ENCODE measurements around the gene ACBD4. TPM values are rescaled to one million over a fixed set of nuclear protein-coding genes. Genes with fewer than 3 reads are reported as not detected.

Gene ACBD4
- polyA plus RNA-seq, 1 of the 3 experiments (the other 2 are of a cell fraction), result 15.8 TPM

DNA sequence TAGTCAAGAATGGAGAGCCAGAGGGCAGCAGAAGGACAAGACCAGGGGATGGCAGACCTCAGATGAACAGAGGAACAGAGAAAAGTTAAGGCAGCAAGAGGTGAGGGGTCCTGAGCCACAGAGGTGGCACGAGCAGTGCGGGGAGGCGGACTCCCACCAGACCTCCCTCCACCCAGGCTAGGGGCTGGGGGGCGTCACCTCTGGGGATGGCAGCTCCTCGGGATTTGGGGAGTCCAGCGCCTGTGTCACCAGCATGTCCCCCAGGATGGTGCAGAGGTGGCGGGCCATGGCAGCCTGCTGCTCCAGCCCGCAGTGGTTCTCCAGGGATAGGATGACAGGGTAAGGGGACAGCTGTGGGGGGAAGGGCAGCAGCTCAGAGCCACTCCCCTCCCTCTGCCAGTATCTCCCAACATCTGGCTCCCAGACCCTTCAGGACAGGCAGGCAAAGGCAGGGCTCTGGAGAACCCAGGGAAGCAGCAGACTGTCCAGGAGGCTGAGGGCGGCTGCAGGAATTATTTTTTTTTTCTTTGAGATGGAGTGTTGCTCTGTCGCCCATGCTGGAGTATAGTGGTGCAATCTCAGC is 19.0 kb upstream of the ACBD4 start:
- Histone ChIP-seq H3K9ac (no peak overlapping the region), H3K36me3 (replicated peaks in 1 of 2; ENCODE audit: control insufficient read depth in 1 of 2, insufficient read depth in 2 of 2, low read length in 1 of 2) (peaks cover 5 to 23% of the 10 kb centered on the region in 2 experiments), H3K4me3 (ENCODE audit: low read depth in 2 of 2, low read length in 1 of 2) (no peak overlapping the region), H3K4me1 (ENCODE audit: control insufficient read depth in 1 of 2, insufficient read depth in 2 of 2, low read depth in 1 of 2, low read length in 1 of 2) (peaks cover 0 to 28% of the 10 kb centered on the region in 2 experiments; a peak in 1 of 4 replicates), H2AFZ (ENCODE audit: low read depth) (no peak overlapping the region), H3K9me3 (no peaks in the 10 kb centered on the region), H3K4me2 (no peak overlapping the region; the same call in 1 of the 2 replicates), H4K20me1 (ENCODE audit: insufficient read depth) (no peaks in the 10 kb centered on the region), H3F3A (replicated peaks; ENCODE audit: insufficient read depth) (peaks cover under 1% of the 10 kb centered on the region), H3K79me2 (ENCODE audit: insufficient read depth) (peaks cover 2% of the 10 kb centered on the region; the same call in 1 of the 2 replicates), H3K27ac (ENCODE audit: low read depth in 2 of 2, low read length in 1 of 2) (no peak overlapping the region; a peak in 1 of 4 replicates), H3K9me2 (no peaks in the 10 kb centered on the region), H3K27me3 (ENCODE audit: insufficient read depth) (no peaks in the 10 kb centered on the region)
- CTCF ChIA-PET, result interaction anchor here (0.7 to 9.1 kb wide), 7 partner anchors 15 to 102 kb away, joined by 3 to 169 read pairs (median 5); partner anchors contain the start of genes ACBD4 and PLCD3
- TF ChIP-seq TCF12 (IDR thresholded peaks at IDR 0.05) (peak; percentile 28; the same call in 1 of the 2 replicates), GATA2 (CRISPR knock-in tag; IDR thresholded peaks at IDR 0.05) (peak; percentile 60; the same call in 1 of the 2 replicates), RCOR1 (IDR thresholded peaks at IDR 0.05; ENCODE audit: low read length) (peak; percentile 63; the same call in 1 of the 2 replicates), CHD2 (IDR thresholded peaks at IDR 0.05; ENCODE audit: low read length, partially characterized antibody) (peak; percentile 92), NFIC (IDR thresholded peaks at IDR 0.05; ENCODE audit: borderline replicate concordance) (no peak)
- WGBS (ENCODE audit: low lambda C conversion rate), result 90% methylated on average over 5 of the region's 10 CpGs
- POLR2A ChIA-PET, result interaction anchor here (1.0 kb wide), 1 partner anchor 10 kb away, joined by 5 read pairs; no protein-coding TSS in a partner anchor
- DNase-seq, result peak; percentile 92

- no peak for DNase-seq
- no peak overlapping the region for H3K27ac ChIP-seq (ENCODE audit: low read depth in 2 of 2, low read length in 1 of 2)
Observed at GRCh38 chr17:45117334-45117733, 18.2 kb upstream of the ACBD4 start.

More at GRCh38 chr17:45117334-45117733, 18.2 kb upstream of the ACBD4 start:
- WGBS (ENCODE audit: low lambda C conversion rate), result 89% methylated on average over 4 of the region's 4 CpGs
- Histone ChIP-seq H3K9me3 (no peaks in the 10 kb centered on the region), H3K36me3 (replicated peaks in 1 of 2; ENCODE audit: control insufficient read depth in 1 of 2, insufficient read depth in 2 of 2, low read length in 1 of 2) (peaks cover 5 to 20% of the 10 kb centered on the region in 2 experiments), H3K4me1 (ENCODE audit: control insufficient read depth in 1 of 2, insufficient read depth in 2 of 2, low read depth in 1 of 2, low read length in 1 of 2) (peaks cover 0 to 28% of the 10 kb centered on the region in 2 experiments; a peak in 1 of 4 replicates), H4K20me1 (ENCODE audit: insufficient read depth) (no peaks in the 10 kb centered on the region), H3K9me2 (no peaks in the 10 kb centered on the region), H3K4me2 (no peak overlapping the region), H2AFZ (ENCODE audit: low read depth) (no peak overlapping the region), H3K27me3 (ENCODE audit: insufficient read depth) (no peaks in the 10 kb centered on the region), H3K4me3 (ENCODE audit: low read depth in 2 of 2, low read length in 1 of 2) (no peak overlapping the region), H3K9ac (no peak overlapping the region), H3K79me2 (ENCODE audit: insufficient read depth) (peaks cover 11% of the 10 kb centered on the region), H3F3A (replicated peaks; ENCODE audit: insufficient read depth) (no peaks in the 10 kb centered on the region)
- TF ChIP-seq SIN3A (IDR thresholded peaks at IDR 0.05; ENCODE audit: borderline replicate concordance, low read depth, low read length) (no peak), POLR2AphosphoS5 (IDR thresholded peaks at IDR 0.05; ENCODE audit: low read depth, low read length) (no peak), FOSL2 (IDR thresholded peaks at IDR 0.05; ENCODE audit: borderline replicate concordance, low read depth) (no peak), RFX5 (IDR thresholded peaks at IDR 0.05; ENCODE audit: low read length) (no peak), TCF12 (IDR thresholded peaks at IDR 0.05) (no peak), MEF2A (IDR thresholded peaks at IDR 0.05; ENCODE audit: borderline replicate concordance, low read depth) (no peak), SMC3 (IDR thresholded peaks at IDR 0.05; ENCODE audit: low read depth, low read length) (no peak), TEAD4 (IDR thresholded peaks at IDR 0.05; ENCODE audit: borderline replicate concordance, insufficient read depth) (no peak)
- TF ChIP-seq, protein P1, sequence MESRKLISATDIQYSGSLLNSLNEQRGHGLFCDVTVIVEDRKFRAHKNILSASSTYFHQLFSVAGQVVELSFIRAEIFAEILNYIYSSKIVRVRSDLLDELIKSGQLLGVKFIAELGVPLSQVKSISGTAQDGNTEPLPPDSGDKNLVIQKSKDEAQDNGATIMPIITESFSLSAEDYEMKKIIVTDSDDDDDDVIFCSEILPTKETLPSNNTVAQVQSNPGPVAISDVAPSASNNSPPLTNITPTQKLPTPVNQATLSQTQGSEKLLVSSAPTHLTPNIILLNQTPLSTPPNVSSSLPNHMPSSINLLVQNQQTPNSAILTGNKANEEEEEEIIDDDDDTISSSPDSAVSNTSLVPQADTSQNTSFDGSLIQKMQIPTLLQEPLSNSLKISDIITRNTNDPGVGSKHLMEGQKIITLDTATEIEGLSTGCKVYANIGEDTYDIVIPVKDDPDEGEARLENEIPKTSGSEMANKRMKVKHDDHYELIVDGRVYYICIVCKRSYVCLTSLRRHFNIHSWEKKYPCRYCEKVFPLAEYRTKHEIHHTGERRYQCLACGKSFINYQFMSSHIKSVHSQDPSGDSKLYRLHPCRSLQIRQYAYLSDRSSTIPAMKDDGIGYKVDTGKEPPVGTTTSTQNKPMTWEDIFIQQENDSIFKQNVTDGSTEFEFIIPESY (IDR thresholded peaks at IDR 0.05; ENCODE audit: borderline replicate concordance, low read depth), result no peak
- TF ChIP-seq, protein P2, sequence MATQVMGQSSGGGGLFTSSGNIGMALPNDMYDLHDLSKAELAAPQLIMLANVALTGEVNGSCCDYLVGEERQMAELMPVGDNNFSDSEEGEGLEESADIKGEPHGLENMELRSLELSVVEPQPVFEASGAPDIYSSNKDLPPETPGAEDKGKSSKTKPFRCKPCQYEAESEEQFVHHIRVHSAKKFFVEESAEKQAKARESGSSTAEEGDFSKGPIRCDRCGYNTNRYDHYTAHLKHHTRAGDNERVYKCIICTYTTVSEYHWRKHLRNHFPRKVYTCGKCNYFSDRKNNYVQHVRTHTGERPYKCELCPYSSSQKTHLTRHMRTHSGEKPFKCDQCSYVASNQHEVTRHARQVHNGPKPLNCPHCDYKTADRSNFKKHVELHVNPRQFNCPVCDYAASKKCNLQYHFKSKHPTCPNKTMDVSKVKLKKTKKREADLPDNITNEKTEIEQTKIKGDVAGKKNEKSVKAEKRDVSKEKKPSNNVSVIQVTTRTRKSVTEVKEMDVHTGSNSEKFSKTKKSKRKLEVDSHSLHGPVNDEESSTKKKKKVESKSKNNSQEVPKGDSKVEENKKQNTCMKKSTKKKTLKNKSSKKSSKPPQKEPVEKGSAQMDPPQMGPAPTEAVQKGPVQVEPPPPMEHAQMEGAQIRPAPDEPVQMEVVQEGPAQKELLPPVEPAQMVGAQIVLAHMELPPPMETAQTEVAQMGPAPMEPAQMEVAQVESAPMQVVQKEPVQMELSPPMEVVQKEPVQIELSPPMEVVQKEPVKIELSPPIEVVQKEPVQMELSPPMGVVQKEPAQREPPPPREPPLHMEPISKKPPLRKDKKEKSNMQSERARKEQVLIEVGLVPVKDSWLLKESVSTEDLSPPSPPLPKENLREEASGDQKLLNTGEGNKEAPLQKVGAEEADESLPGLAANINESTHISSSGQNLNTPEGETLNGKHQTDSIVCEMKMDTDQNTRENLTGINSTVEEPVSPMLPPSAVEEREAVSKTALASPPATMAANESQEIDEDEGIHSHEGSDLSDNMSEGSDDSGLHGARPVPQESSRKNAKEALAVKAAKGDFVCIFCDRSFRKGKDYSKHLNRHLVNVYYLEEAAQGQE (IDR thresholded peaks at IDR 0.05; ENCODE audit: low read depth, low read length), result no peak
- TF ChIP-seq, protein P3, sequence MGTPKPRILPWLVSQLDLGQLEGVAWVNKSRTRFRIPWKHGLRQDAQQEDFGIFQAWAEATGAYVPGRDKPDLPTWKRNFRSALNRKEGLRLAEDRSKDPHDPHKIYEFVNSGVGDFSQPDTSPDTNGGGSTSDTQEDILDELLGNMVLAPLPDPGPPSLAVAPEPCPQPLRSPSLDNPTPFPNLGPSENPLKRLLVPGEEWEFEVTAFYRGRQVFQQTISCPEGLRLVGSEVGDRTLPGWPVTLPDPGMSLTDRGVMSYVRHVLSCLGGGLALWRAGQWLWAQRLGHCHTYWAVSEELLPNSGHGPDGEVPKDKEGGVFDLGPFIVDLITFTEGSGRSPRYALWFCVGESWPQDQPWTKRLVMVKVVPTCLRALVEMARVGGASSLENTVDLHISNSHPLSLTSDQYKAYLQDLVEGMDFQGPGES (IDR thresholded peaks at IDR 0.05; ENCODE audit: low read depth, low read length), result no peak
- POLR2A ChIA-PET, result no interaction called here
- CTCF ChIA-PET, result interaction anchor here (0.9 to 9.1 kb wide), 8 partner anchors 12 to 198 kb away, joined by 3 to 169 read pairs (median 4); partner anchors contain the start of genes ACBD4 and PLCD3

Data from SK-N-SH (cell line).